Measurements from ENCODE around the gene FOXK2. TPM values are rescaled to one million over a fixed set of nuclear protein-coding genes. Genes with fewer than 3 reads are reported as not detected.

The FOXK2 gene
- total and polyA plus RNA-seq, 2 of the 8 experiments (the other 6 are each of a cell fraction or from before 2014, with no cell fraction given) = 34.7 to 64.9 TPM

DNA sequence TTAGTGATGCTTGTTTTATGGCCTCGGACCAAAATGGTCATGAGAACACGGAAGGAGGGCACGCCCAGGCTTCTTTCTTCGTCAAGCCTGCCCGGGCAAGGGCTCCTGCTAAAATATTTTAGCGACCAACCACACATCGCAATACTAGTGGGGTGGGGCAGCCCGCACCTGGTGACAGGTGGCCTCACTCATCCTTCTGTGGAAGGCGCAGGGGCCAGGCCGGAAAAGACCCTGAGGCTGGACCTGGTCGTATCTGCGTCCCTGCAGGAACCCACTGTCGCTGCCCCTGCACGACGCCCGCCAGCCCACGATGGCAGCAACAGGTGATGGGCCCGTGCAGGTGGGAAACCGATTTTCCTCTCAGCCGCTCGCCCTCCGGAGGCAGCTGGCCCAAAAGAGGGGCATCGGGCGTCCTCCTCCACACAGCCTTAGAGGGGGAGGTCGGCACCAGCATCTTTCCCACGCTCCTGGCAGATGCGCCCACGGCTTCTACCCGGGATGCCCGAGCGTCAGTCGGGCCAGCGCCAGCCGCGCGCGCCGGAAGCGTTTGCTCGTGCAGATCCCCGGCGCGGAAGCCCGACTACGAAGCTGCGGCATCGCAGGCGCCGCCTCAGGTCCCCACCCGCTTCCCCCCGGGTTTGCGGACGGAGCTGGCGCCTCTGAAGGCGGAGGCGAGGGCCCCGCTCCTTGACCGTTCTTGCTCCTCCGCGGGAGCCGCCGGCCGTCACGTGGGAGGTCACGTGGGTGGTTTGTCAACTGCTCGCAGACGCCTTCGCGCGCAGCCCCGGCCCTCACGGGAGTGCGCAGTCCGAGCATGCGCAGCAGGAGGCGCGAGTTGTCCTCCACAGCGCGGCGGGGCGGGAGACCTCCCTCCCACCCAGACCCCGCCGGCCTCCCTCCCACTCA lies 22.8 kb upstream of the FOXK2 start (continued):
- TF ChIP-seq, protein P1, sequence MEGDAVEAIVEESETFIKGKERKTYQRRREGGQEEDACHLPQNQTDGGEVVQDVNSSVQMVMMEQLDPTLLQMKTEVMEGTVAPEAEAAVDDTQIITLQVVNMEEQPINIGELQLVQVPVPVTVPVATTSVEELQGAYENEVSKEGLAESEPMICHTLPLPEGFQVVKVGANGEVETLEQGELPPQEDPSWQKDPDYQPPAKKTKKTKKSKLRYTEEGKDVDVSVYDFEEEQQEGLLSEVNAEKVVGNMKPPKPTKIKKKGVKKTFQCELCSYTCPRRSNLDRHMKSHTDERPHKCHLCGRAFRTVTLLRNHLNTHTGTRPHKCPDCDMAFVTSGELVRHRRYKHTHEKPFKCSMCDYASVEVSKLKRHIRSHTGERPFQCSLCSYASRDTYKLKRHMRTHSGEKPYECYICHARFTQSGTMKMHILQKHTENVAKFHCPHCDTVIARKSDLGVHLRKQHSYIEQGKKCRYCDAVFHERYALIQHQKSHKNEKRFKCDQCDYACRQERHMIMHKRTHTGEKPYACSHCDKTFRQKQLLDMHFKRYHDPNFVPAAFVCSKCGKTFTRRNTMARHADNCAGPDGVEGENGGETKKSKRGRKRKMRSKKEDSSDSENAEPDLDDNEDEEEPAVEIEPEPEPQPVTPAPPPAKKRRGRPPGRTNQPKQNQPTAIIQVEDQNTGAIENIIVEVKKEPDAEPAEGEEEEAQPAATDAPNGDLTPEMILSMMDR (IDR thresholded peaks at IDR 0.05; ENCODE audit: control extremely low read depth in 1 of 3, insufficient read depth in 1 of 3, low read depth in 1 of 3, low read length in 3 of 3) = no peak
- TF ChIP-seq FOSL1 (IDR thresholded peaks at IDR 0.05; ENCODE audit: insufficient read depth, low read depth, low read length) (no peak), ZNF274 (IDR thresholded peaks at IDR 0.05; ENCODE audit: borderline replicate concordance, extremely low read depth, low read length) (no peak), SP4 (IDR thresholded peaks at IDR 0.05; ENCODE audit: low read length) (0 out of 2 replicates have a peak, but pooled peaks have one; percentile 39), CEBPB (IDR thresholded peaks at IDR 0.05; ENCODE audit: low read depth, low read length) (no peak), SP2 (IDR thresholded peaks at IDR 0.05; ENCODE audit: low read length) (no peak)
- TF ChIP-seq, protein P2, sequence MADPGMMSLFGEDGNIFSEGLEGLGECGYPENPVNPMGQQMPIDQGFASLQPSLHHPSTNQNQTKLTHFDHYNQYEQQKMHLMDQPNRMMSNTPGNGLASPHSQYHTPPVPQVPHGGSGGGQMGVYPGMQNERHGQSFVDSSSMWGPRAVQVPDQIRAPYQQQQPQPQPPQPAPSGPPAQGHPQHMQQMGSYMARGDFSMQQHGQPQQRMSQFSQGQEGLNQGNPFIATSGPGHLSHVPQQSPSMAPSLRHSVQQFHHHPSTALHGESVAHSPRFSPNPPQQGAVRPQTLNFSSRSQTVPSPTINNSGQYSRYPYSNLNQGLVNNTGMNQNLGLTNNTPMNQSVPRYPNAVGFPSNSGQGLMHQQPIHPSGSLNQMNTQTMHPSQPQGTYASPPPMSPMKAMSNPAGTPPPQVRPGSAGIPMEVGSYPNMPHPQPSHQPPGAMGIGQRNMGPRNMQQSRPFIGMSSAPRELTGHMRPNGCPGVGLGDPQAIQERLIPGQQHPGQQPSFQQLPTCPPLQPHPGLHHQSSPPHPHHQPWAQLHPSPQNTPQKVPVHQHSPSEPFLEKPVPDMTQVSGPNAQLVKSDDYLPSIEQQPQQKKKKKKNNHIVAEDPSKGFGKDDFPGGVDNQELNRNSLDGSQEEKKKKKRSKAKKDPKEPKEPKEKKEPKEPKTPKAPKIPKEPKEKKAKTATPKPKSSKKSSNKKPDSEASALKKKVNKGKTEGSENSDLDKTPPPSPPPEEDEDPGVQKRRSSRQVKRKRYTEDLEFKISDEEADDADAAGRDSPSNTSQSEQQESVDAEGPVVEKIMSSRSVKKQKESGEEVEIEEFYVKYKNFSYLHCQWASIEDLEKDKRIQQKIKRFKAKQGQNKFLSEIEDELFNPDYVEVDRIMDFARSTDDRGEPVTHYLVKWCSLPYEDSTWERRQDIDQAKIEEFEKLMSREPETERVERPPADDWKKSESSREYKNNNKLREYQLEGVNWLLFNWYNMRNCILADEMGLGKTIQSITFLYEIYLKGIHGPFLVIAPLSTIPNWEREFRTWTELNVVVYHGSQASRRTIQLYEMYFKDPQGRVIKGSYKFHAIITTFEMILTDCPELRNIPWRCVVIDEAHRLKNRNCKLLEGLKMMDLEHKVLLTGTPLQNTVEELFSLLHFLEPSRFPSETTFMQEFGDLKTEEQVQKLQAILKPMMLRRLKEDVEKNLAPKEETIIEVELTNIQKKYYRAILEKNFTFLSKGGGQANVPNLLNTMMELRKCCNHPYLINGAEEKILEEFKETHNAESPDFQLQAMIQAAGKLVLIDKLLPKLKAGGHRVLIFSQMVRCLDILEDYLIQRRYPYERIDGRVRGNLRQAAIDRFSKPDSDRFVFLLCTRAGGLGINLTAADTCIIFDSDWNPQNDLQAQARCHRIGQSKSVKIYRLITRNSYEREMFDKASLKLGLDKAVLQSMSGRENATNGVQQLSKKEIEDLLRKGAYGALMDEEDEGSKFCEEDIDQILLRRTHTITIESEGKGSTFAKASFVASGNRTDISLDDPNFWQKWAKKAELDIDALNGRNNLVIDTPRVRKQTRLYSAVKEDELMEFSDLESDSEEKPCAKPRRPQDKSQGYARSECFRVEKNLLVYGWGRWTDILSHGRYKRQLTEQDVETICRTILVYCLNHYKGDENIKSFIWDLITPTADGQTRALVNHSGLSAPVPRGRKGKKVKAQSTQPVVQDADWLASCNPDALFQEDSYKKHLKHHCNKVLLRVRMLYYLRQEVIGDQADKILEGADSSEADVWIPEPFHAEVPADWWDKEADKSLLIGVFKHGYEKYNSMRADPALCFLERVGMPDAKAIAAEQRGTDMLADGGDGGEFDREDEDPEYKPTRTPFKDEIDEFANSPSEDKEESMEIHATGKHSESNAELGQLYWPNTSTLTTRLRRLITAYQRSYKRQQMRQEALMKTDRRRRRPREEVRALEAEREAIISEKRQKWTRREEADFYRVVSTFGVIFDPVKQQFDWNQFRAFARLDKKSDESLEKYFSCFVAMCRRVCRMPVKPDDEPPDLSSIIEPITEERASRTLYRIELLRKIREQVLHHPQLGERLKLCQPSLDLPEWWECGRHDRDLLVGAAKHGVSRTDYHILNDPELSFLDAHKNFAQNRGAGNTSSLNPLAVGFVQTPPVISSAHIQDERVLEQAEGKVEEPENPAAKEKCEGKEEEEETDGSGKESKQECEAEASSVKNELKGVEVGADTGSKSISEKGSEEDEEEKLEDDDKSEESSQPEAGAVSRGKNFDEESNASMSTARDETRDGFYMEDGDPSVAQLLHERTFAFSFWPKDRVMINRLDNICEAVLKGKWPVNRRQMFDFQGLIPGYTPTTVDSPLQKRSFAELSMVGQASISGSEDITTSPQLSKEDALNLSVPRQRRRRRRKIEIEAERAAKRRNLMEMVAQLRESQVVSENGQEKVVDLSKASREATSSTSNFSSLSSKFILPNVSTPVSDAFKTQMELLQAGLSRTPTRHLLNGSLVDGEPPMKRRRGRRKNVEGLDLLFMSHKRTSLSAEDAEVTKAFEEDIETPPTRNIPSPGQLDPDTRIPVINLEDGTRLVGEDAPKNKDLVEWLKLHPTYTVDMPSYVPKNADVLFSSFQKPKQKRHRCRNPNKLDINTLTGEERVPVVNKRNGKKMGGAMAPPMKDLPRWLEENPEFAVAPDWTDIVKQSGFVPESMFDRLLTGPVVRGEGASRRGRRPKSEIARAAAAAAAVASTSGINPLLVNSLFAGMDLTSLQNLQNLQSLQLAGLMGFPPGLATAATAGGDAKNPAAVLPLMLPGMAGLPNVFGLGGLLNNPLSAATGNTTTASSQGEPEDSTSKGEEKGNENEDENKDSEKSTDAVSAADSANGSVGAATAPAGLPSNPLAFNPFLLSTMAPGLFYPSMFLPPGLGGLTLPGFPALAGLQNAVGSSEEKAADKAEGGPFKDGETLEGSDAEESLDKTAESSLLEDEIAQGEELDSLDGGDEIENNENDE (IDR thresholded peaks at IDR 0.05; ENCODE audit: insufficient replicate concordance, low read length) = no peak
